Transverse colon (tissue), 4 donors: ENCODE measurements around the gene RPAIN. TPM values are rescaled to one million over a fixed set of nuclear protein-coding genes. Genes with fewer than 3 reads are reported as not detected.
A peak's percentile ranks its signal among the peaks of the same experiment; 100 is the strongest.

Experiments used
- DNase-seq: peaks from one replicate; pipeline ENCODE4 v3.0.0-alpha.2; 2019
- H3K27ac ChIP-seq, 4 donors: fragments of 200-600 bp; sonication (generic); 2 replicates each; pipeline ENCODE4 v1.5.1; 2016 to 2018; ENCODE audit warnings: inconsistent platforms in 4 of 4
- H3K27me3 ChIP-seq: fragments of 200-600 bp; sonication (generic); 2 replicates; pipeline ENCODE4 v1.5.1; 2017; ENCODE audit warnings: inconsistent platforms
- H3K36me3 ChIP-seq, 4 donors: fragments of 200-600 bp; sonication (generic); 2 replicates each; pipeline ENCODE4 v1.5.1; 2017 to 2019; ENCODE audit warnings: inconsistent platforms in 4 of 4
- H3K4me1 ChIP-seq, 4 donors: fragments of 200-600 bp; sonication (generic); 2 replicates each; pipeline ENCODE4 v1.5.1; 2017 to 2020; ENCODE audit warnings: inconsistent platforms in 4 of 4
- H3K4me3 ChIP-seq, 4 donors: fragments of 200-600 bp; sonication (generic); 1 replicate in 1 of 4; 2 replicates in 3 of 4; pipeline versions ENCODE4 v1.5.1 to v1.6.1; 2017 to 2019; ENCODE audit warnings: inconsistent platforms in 4 of 4
- H3K9me3 ChIP-seq, 2 donors: fragments of 200-600 bp; sonication (generic); 2 replicates each; pipeline ENCODE4 v1.5.1; 2017 to 2019; ENCODE audit warnings: inconsistent platforms in 2 of 2
- CTCF ChIP-seq, 5 experiments: fragments of 200-600 bp in 3 of 5; fragments of 450-650 bp in 2 of 5; sonication (generic) in 3 of 5; IDR thresholded peaks; 1 replicate in 2 of 5; 2 replicates in 3 of 5; pipeline ENCODE4 v1.5.1; 2016 to 2017; ENCODE audit warnings: antibody characterized with exemption in 5 of 5, inconsistent platforms in 3 of 5, mild to moderate bottlenecking in 2 of 5, moderate library complexity in 1 of 5
- EP300 ChIP-seq: sonication (generic); formaldehyde crosslinking; IDR thresholded peaks from one replicate; pipeline ENCODE4 v1.6.1; 2017; ENCODE audit warnings: antibody characterized with exemption, low read depth
- POLR2A ChIP-seq: fragments of 450-650 bp; IDR thresholded peaks from one replicate; pipeline ENCODE4 v1.6.1; 2016; ENCODE audit warnings: antibody characterized with exemption, mild to moderate bottlenecking, moderate library complexity
- POLR2AphosphoS5 ChIP-seq, 3 donors: sonication (generic); formaldehyde crosslinking; IDR thresholded peaks; one replicate each; pipeline ENCODE4 v1.6.1; 2016; ENCODE audit warnings: antibody characterized with exemption in 3 of 3
- WGBS, 2 donors: methylation state at CpG; one replicate each; pipeline ENCODE4 v1.1.5; 2018; ENCODE audit warnings: low coverage in 1 of 2; 5-methylcytosine and 5-hydroxymethylcytosine counted together
- in situ Hi-C, 4 donors: fragments of 200-750 bp; cut with MboI; loops; one replicate each; pipeline versions ENCODE4 v1.15.0 to v1.15.1; 2017; ENCODE audit warnings: low sequenced_read_pairs in 3 of 4, low pct_ligation_motif_present in 1 of 4, low pct_unique_long_range_greater_than_20kb in 1 of 4
- intact Hi-C: fragments of 100-400 bp; cut with DNase I; formaldehyde crosslinking; loops from one replicate; pipeline ENCODE4 v1.15.1; 2023; ENCODE audit warnings: low total_unique reads
- total RNA-seq, 4 donors: library from RNA; depleted of rRNA; stranded (reverse); fragments of >200 nt; gene quantifications; one replicate each; pipeline ENCODE4 v1.1.0, GENCODE V29; 2016

The RPAIN gene
- total RNA-seq, 4 donors from 2014 or later = 9.4 to 566 (median 41.9) TPM

DNA sequence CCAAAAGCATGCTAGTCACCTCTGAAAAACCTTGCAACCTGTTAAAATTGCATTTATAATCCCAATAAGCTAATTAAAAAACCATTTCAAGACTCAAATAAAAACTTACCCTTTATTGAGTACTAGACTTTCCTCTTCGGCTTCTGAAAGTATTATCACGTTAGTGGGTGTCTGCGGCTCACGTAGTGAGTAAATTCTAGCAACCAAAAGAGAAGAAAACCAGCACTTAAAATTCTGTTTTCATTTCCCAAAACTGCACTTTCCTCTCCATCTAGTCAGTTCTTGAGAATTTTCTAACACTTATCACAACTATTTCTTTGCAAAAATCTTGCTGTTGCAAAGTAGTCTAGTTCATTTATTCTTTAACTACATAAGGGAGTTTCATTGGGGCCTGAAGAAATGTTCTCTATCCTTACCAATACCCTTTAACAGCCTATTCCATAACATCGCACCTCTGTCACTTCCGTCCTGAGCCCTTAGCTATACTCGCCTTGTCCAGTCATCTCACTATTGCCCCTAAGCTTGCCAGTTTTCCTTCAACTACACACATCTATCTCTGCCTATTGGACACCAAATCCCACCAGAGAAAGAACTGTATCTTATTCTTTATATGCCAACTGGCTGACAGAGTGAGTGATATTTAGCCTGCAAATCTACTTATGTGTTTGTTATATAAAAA is 9.2 kb upstream of the RPAIN start:
- no peak for DNase-seq
- TF ChIP-seq POLR2AphosphoS5 (IDR thresholded peaks at IDR 0.05) (no peak), EP300 (no peak), CTCF (IDR thresholded peaks at IDR 0.05) (no peak)
- Histone ChIP-seq H3K36me3 (peaks cover 0 to 47% (median 13%) of the 10 kb centered on the region in 4 donors), H3K4me3 (no peak overlapping the region), H3K27ac (no peak overlapping the region), H3K27me3 (no peaks in the 10 kb centered on the region), H3K9me3 (no peaks in the 10 kb centered on the region), H3K4me1 (peaks cover 0 to 26% (median 14%) of the 10 kb centered on the region in 4 donors)
- intact Hi-C loops = no loop called here
- WGBS, 2 donors = 88 to 90% methylated on average over 7 of the region's 7 CpGs
- in situ Hi-C loops = no loop called here

- intact Hi-C loops = no loop called here
- Histone ChIP-seq H3K27ac (peak overlapping the region; percentile 38 to 52 (median 48)), H3K4me3 (no peak overlapping the region), H3K9me3 (no peaks in the 10 kb centered on the region), H3K27me3 (no peaks in the 10 kb centered on the region), H3K36me3 (peaks cover 0 to 28% (median 7%) of the 10 kb centered on the region in 4 donors), H3K4me1 (peaks cover 12 to 45% (median 28%) of the 10 kb centered on the region in 4 donors)
- DNase-seq = no peak
- WGBS, 2 donors = 18 to 43% methylated on average over 4 of the region's 4 CpGs
- TF ChIP-seq POLR2AphosphoS5 (IDR thresholded peaks at IDR 0.05) (peak in 1 of 3 donors; percentile 62), POLR2A (no peak)
- in situ Hi-C loops = no loop called here
These were observed 6.3 kb upstream of the RPAIN start for GRCh38 chr17:5413682-5414081.

- Histone ChIP-seq H3K4me3 (no peak overlapping the region), H3K9me3 (no peaks in the 10 kb centered on the region), H3K27ac (peak overlapping the region; percentile 95 to 97 (median 95)), H3K4me1 (peaks cover 21 to 56% (median 36%) of the 10 kb centered on the region in 4 donors), H3K27me3 (no peaks in the 10 kb centered on the region), H3K36me3 (peaks cover 0 to 15% (median 0%) of the 10 kb centered on the region in 4 donors)
- intact Hi-C loops (no loop called here), in situ Hi-C loops (no loop called here)
- WGBS, 2 donors = 38% methylated on average over 2 of the region's 2 CpGs; no CpG with 5 or more reads in 1 of the 2 donors
- peak; percentile 51 for DNase-seq
- TF ChIP-seq EP300 = no peak
- no peak for TF ChIP-seq CTCF (IDR thresholded peaks at IDR 0.05)
- no peak for TF ChIP-seq POLR2A
- TF ChIP-seq POLR2AphosphoS5 (IDR thresholded peaks at IDR 0.05) = peak in 1 of 3 donors; percentile 17
These were observed 3.1 kb upstream of the RPAIN start for GRCh38 chr17:5416901-5417300.

DNA sequence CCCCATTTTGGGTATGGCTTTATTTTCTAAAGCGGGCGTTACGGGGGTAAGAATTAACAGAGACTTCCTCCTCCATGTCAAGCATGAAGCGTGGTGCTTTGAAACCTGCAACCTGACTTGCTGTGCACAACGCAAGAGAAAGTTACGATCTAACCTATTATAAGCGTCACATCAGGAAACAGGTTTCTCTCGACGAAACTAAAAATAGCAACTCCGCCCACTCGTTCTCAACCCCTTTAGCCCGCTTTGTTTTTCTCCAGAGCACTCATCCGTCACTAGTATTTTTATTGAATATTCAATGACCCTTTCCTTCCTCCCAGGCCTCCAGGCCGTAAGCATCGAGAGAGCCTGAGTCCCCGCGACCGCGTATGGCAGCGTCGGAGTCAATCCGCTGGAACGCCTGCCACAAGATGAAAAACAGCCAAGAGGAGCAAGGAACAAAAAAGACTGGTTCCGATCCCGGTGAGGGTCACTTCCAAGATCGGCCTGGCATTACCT is 1.1 kb upstream of the RPAIN start:
- WGBS, 2 donors = 0% methylated on average over 7 to 26 of the region's 26 CpGs
- in situ Hi-C loops (no loop called here), intact Hi-C loops (no loop called here)
- Histone ChIP-seq H3K4me3 (peak overlapping the region; percentile 67 to 92 (median 74)), H3K27me3 (no peaks in the 10 kb centered on the region), H3K9me3 (no peaks in the 10 kb centered on the region), H3K36me3 (peaks cover 0 to 10% (median 5%) of the 10 kb centered on the region in 4 donors), H3K27ac (peak overlapping the region; percentile 95 to 97 (median 95)), H3K4me1 (peaks cover 21 to 48% (median 32%) of the 10 kb centered on the region in 4 donors)
- TF ChIP-seq POLR2AphosphoS5 (IDR thresholded peaks at IDR 0.05) = peak in 2 of 3 donors; percentile 59 to 68
- no peak for TF ChIP-seq EP300
- TF ChIP-seq CTCF (IDR thresholded peaks at IDR 0.05) = no peak
- no peak for TF ChIP-seq POLR2A
- peak; percentile 74 for DNase-seq
